GM12875 (cell line): ENCODE results near the gene LRP10.
A peak's percentile ranks its signal among the peaks of the same experiment; 100 is the strongest.

Experiments used
- H3K4me3 ChIP-seq: one replicate; pipeline ENCODE4 v1.5.1; 2011; ENCODE audit warnings: low read depth, low read length, control low read depth
- TF ChIP-seq, protein P1 (sequence below): IDR thresholded peaks from 2 replicates; pipeline ENCODE4 v1.5.1; 2011; ENCODE audit warnings: low read depth, mild to moderate bottlenecking, control low read depth, inconsistent platforms, low read length, moderate library complexity, borderline replicate concordance; ENCODE audit not compliant: insufficient read depth

Gene LRP10

DNA sequence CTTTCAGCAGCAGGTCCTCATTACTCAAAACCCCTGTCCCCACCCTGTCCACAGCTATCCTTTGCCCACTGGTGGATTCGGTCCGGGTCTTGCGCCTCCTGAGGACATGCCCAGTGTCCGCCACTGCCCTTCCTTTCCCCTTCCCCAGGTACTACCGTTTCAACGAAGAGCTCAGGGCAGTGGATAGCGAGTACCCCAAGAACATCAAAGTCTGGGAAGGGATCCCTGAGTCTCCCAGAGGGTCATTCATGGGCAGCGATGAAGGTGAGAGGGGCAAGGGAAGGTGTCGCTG is 26.5 kb upstream of the LRP10 start:
- no peak overlapping the region for H3K4me3 ChIP-seq
- TF ChIP-seq, protein P1, sequence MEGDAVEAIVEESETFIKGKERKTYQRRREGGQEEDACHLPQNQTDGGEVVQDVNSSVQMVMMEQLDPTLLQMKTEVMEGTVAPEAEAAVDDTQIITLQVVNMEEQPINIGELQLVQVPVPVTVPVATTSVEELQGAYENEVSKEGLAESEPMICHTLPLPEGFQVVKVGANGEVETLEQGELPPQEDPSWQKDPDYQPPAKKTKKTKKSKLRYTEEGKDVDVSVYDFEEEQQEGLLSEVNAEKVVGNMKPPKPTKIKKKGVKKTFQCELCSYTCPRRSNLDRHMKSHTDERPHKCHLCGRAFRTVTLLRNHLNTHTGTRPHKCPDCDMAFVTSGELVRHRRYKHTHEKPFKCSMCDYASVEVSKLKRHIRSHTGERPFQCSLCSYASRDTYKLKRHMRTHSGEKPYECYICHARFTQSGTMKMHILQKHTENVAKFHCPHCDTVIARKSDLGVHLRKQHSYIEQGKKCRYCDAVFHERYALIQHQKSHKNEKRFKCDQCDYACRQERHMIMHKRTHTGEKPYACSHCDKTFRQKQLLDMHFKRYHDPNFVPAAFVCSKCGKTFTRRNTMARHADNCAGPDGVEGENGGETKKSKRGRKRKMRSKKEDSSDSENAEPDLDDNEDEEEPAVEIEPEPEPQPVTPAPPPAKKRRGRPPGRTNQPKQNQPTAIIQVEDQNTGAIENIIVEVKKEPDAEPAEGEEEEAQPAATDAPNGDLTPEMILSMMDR: no peak

GRCh38 chr14:22845821-22846625 is 25.5 kb upstream of the LRP10 start:
- TF ChIP-seq, protein P1: no peak
- H3K4me3 ChIP-seq: no peak overlapping the region

DNA sequence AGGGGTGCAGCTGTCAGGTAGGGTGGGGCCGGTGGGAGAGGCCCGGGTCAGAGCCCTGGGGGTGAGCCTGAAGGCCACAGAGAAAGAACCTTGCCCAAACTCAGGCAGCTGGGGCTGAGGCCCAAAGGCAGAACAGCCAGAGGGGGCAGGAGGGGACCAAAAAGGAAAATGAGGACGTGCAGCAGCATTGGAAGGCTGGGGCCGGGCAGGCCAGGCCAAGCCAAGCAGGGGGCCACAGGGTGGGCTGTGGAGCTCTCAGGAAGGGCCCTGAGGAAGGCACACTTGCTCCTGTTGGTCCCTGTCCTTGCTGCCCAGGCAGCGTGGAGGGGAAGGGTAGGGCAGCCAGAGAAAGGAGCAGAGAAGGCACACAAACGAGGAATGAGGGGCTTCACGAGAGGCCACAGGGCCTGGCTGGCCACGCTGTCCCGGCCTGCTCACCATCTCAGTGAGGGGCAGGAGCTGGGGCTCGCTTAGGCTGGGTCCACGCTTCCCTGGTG is 24.7 kb upstream of the LRP10 start:
- H3K4me3 ChIP-seq: no peak overlapping the region
- TF ChIP-seq, protein P1: no peak

DNA sequence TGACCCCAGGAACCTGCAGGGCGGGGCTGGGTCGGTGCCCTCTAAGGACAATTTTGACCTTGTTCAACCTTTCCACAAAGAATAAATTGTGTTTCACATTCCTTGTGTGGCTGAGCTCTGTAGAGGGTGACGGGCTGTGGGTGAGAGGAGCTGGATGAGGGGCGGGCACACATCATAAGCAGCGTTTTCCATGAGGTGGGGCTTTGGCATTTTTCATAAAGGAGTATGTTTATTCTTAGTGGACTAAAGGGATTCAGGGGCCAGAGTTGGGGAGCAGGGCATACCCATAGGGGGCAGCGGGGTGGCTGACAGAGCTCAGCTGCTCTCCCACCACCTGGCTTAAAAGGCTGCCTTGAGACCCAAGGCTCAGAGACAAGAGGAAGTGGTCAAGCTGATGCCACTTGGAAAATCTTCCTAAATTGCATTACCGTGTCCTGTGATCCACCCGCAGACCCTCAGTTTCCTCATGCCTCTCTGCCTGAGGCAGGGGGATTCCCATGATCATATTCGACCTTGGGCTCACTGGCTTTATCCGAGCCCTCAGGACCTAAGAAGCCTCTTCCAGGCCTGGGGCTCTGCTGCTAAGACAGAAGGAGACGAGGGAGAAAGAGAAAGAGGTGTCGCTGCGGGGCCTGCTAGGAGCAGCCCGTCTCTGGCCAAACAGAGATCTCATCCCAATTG is 23.7 kb upstream of the LRP10 start:
- H3K4me3 ChIP-seq: no peak overlapping the region
- TF ChIP-seq, protein P1: peak; percentile 14; the same call in 1 of the 2 replicates

- H3K4me3 ChIP-seq: no peak overlapping the region
- TF ChIP-seq, protein P1: no peak
These were observed 23.0 kb upstream of the LRP10 start for GRCh38 chr14:22848351-22849164.

DNA sequence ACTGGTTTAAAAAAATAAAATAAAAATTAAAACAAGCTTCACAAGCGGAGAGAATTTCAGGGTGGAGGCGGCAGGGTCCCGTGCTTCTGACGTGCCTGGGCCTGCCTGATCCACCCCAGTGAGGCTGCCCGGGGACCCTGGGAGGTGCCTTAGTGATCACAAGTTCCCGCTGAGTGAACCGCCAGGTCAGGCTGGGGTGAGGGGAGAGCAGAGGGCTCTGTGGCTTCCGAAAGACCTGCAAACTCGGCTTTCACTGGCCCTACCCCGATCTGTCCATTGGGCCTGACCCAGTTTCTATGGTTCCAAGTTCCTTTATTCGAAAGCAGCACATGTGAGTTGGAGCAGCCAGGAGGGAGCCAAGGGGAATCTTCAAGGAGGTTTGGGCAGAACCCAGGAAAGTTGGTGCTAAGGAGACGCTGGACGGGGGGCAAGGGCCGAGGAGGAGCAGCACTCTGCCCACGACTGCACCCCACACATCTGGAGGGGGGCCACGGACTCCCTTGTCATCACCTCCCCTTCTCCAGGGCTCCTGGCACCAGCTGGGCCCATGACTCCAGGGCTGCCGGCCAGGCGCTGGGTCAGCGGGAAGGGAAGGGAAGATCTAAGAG is 22.2 kb upstream of the LRP10 start:
- TF ChIP-seq, protein P1: no peak
- no peak overlapping the region for H3K4me3 ChIP-seq
